Effector memory CD8-positive, alpha-beta T cell (primary cell): Measurements from ENCODE around the gene MYLIP.

ENCODE experiments used
- ATAC-seq: fragments of 150-1000 bp; cut with Tn5 transposase; replicated peaks from 2 replicates; pipeline ENCODE4 v1.10.0; 2021; ENCODE audit warnings: mild to moderate bottlenecking, moderate library complexity
- DNase-seq, 3 experiments: peaks; one replicate each; pipeline ENCODE4 v3.0.0; 2021
- H3K27ac Mint-ChIP-seq, 2 donors: one replicate each; pipeline ENCODE4 v1.8.0; 2022; ENCODE audit warnings: mild to moderate bottlenecking in 2 of 2, mixed read lengths in 2 of 2, moderate library complexity in 2 of 2
- H3K27me3 Mint-ChIP-seq, 2 donors: one replicate each; pipeline ENCODE4 v1.8.0; 2022; ENCODE audit warnings: mixed read lengths in 2 of 2
- H3K36me3 Mint-ChIP-seq: one replicate; pipeline ENCODE4 v1.8.0; 2022; ENCODE audit warnings: mild to moderate bottlenecking, moderate library complexity, mixed read lengths; ENCODE audit not compliant: insufficient read depth
- H3K4me1 Mint-ChIP-seq, 2 donors: one replicate each; pipeline ENCODE4 v1.8.0; 2022; ENCODE audit warnings: low read depth in 2 of 2, mixed read lengths in 2 of 2
- H3K4me3 Mint-ChIP-seq, 2 donors: one replicate each; pipeline ENCODE4 v1.8.0; 2022; ENCODE audit warnings: mild to moderate bottlenecking in 2 of 2, mixed read lengths in 2 of 2, moderate library complexity in 2 of 2
- H3K9me3 Mint-ChIP-seq, 2 donors: one replicate each; pipeline ENCODE4 v1.8.0; 2022; ENCODE audit warnings: mixed read lengths in 2 of 2

Gene MYLIP

GRCh38 chr6:16121339-16121738 lies 7.5 kb upstream of the MYLIP start:
- Mint-ChIP-seq H3K36me3 (no peaks in the 10 kb centered on the region), H3K27ac (no peak overlapping the region), H3K27me3 (peaks cover 0 to 15% of the 10 kb centered on the region in 2 donors), H3K4me3 (no peak overlapping the region), H3K9me3 (no peaks in the 10 kb centered on the region), H3K4me1 (peaks cover 0 to 11% of the 10 kb centered on the region in 2 donors)
- DNase-seq (no peak), ATAC-seq (no peak)

GRCh38 chr6:16122197-16122596 lies 6.7 kb upstream of the MYLIP start:
- DNase-seq (no peak), ATAC-seq (no peak)
- Mint-ChIP-seq H3K4me1 (peaks cover 0 to 11% of the 10 kb centered on the region in 2 donors), H3K27me3 (peaks cover 0 to 15% of the 10 kb centered on the region in 2 donors), H3K27ac (no peak overlapping the region), H3K9me3 (no peaks in the 10 kb centered on the region), H3K36me3 (no peaks in the 10 kb centered on the region), H3K4me3 (no peak overlapping the region)

GRCh38 chr6:16124198-16125180 lies 4.4 kb upstream of the MYLIP start:
- no peaks in the 10 kb centered on the region for H3K9me3 Mint-ChIP-seq
- H3K4me3 Mint-ChIP-seq = peak overlapping the region in 1 of 2 donors; percentile 19
- H3K36me3 Mint-ChIP-seq = peaks cover 15% of the 10 kb centered on the region
- H3K27ac Mint-ChIP-seq = peak overlapping the region in 1 of 2 donors; percentile 3
- DNase-seq (no peak), ATAC-seq (no peak)
- H3K27me3 Mint-ChIP-seq = peaks cover 0 to 9% of the 10 kb centered on the region in 2 donors
- peaks cover 6 to 11% of the 10 kb centered on the region in 2 donors for H3K4me1 Mint-ChIP-seq

- no peak for DNase-seq
- Mint-ChIP-seq H3K9me3 (no peaks in the 10 kb centered on the region), H3K4me1 (peaks cover 6 to 18% of the 10 kb centered on the region in 2 donors), H3K27me3 (peaks cover 0 to 2% of the 10 kb centered on the region in 2 donors), H3K36me3 (peaks cover 31% of the 10 kb centered on the region), H3K27ac (no peak overlapping the region), H3K4me3 (no peak overlapping the region)
- ATAC-seq = no peak
These were observed 2.8 kb upstream of the MYLIP start for GRCh38 chr6:16126056-16126455.

- H3K9me3 Mint-ChIP-seq = no peaks in the 10 kb centered on the region
- peaks cover 39% of the 10 kb centered on the region for H3K36me3 Mint-ChIP-seq
- no peaks in the 10 kb centered on the region for H3K27me3 Mint-ChIP-seq
- ATAC-seq (no peak), DNase-seq (no peak)
- no peak overlapping the region for H3K4me3 Mint-ChIP-seq
- H3K4me1 Mint-ChIP-seq = peaks cover 6 to 24% of the 10 kb centered on the region in 2 donors
- H3K27ac Mint-ChIP-seq = no peak overlapping the region
These were observed 2.0 kb upstream of the MYLIP start for GRCh38 chr6:16126861-16127260.

GRCh38 chr6:16127471-16127870 lies 1.4 kb upstream of the MYLIP start:
- Mint-ChIP-seq H3K4me1 (peaks cover 6 to 29% of the 10 kb centered on the region in 2 donors), H3K27me3 (no peaks in the 10 kb centered on the region), H3K9me3 (no peaks in the 10 kb centered on the region), H3K27ac (peak overlapping the region in 1 of 2 donors; percentile 27), H3K4me3 (peak overlapping the region; percentile 64 to 65), H3K36me3 (peaks cover 45% of the 10 kb centered on the region)
- no peak for DNase-seq
- ATAC-seq = no peak

GRCh38 chr6:16129623-16130401 lies 926 bp downstream of the MYLIP start:
- Mint-ChIP-seq H3K27ac (peak overlapping the region; percentile 96 to 97), H3K36me3 (peaks cover 67% of the 10 kb centered on the region), H3K4me1 (peaks cover 24 to 43% of the 10 kb centered on the region in 2 donors), H3K27me3 (no peaks in the 10 kb centered on the region), H3K9me3 (no peaks in the 10 kb centered on the region), H3K4me3 (peak overlapping the region; percentile 93)
- DNase-seq = peak; percentile 33 to 49 (median 38)
- peak; percentile 1 for ATAC-seq

- Mint-ChIP-seq H3K36me3 (peaks cover 73% of the 10 kb centered on the region), H3K27ac (peak overlapping the region; percentile 96 to 97), H3K27me3 (no peaks in the 10 kb centered on the region), H3K4me3 (peak overlapping the region; percentile 93), H3K4me1 (peaks cover 31 to 48% of the 10 kb centered on the region in 2 donors), H3K9me3 (no peaks in the 10 kb centered on the region)
- DNase-seq = peak in 1 of 3 experiments; percentile 18
- ATAC-seq = no peak
These were observed 1.6 kb downstream of the MYLIP start for GRCh38 chr6:16130437-16130891.

- H3K36me3 Mint-ChIP-seq = peaks cover 74% of the 10 kb centered on the region
- no peaks in the 10 kb centered on the region for H3K27me3 Mint-ChIP-seq
- ATAC-seq (peak; percentile 57), DNase-seq (peak; percentile 53 to 60 (median 55))
- no peaks in the 10 kb centered on the region for H3K9me3 Mint-ChIP-seq
- peak overlapping the region; percentile 96 to 97 for H3K27ac Mint-ChIP-seq
- H3K4me1 Mint-ChIP-seq = peaks cover 33 to 52% of the 10 kb centered on the region in 2 donors
- peak overlapping the region; percentile 93 for H3K4me3 Mint-ChIP-seq
These were observed 2.1 kb downstream of the MYLIP start for GRCh38 chr6:16130932-16131387.

GRCh38 chr6:16132909-16133308 lies 4.0 kb downstream of the MYLIP start:
- H3K9me3 Mint-ChIP-seq = no peaks in the 10 kb centered on the region
- H3K4me1 Mint-ChIP-seq = peaks cover 43 to 69% of the 10 kb centered on the region in 2 donors
- H3K27me3 Mint-ChIP-seq = no peaks in the 10 kb centered on the region
- ATAC-seq (no peak), DNase-seq (no peak)
- peaks cover 86% of the 10 kb centered on the region for H3K36me3 Mint-ChIP-seq
- peak overlapping the region; percentile 93 for H3K4me3 Mint-ChIP-seq
- peak overlapping the region in 1 of 2 donors; percentile 75 for H3K27ac Mint-ChIP-seq

GRCh38 chr6:16134430-16134829 lies 5.5 kb downstream of the MYLIP start:
- Mint-ChIP-seq H3K4me3 (peak overlapping the region; percentile 93), H3K9me3 (no peaks in the 10 kb centered on the region)
- DNase-seq = no peak

GRCh38 chr6:16135066-16135465 lies 6.2 kb downstream of the MYLIP start:
- H3K27ac Mint-ChIP-seq = peak overlapping the region in 1 of 2 donors; percentile 32
- H3K36me3 Mint-ChIP-seq = peaks cover 86% of the 10 kb centered on the region
- H3K9me3 Mint-ChIP-seq = no peaks in the 10 kb centered on the region
- no peaks in the 10 kb centered on the region for H3K27me3 Mint-ChIP-seq
- H3K4me3 Mint-ChIP-seq = peak overlapping the region; percentile 51 to 93
- no peak for ATAC-seq
- H3K4me1 Mint-ChIP-seq = peaks cover 53 to 91% of the 10 kb centered on the region in 2 donors
- no peak for DNase-seq

More at GRCh38 chr6:16134430-16134829, 5.5 kb downstream of the MYLIP start:
- Mint-ChIP-seq H3K27me3 (no peaks in the 10 kb centered on the region), H3K27ac (peak overlapping the region in 1 of 2 donors; percentile 75), H3K4me1 (peaks cover 49 to 85% of the 10 kb centered on the region in 2 donors), H3K36me3 (peaks cover 88% of the 10 kb centered on the region)
- no peak for ATAC-seq

- DNase-seq (peak in 1 of 3 experiments; percentile 21), ATAC-seq (peak; percentile 77)
- no peaks in the 10 kb centered on the region for H3K9me3 Mint-ChIP-seq
- peaks cover 86% of the 10 kb centered on the region for H3K36me3 Mint-ChIP-seq
- peak overlapping the region; percentile 61 to 70 for H3K4me3 Mint-ChIP-seq
- H3K27me3 Mint-ChIP-seq = no peaks in the 10 kb centered on the region
- peaks cover 63 to 94% of the 10 kb centered on the region in 2 donors for H3K4me1 Mint-ChIP-seq
- peak overlapping the region; percentile 63 to 70 for H3K27ac Mint-ChIP-seq
These were observed 7.2 kb downstream of the MYLIP start for GRCh38 chr6:16136091-16136490.
